ENCODE measurements around the gene TIMM22. TPM values are rescaled to one million over a fixed set of nuclear protein-coding genes. Genes with fewer than 3 reads are reported as not detected.
"Not testable (repeated sequence)": the region's sequence is repeated elsewhere in the genome, so short reads cannot be mapped to it uniquely, and the experiment has no call there.

TIMM22 gene
- total and polyA plus RNA-seq, 2 donors (not counting 1 experiment from before 2014, with no cell fraction given) = 4.1 to 9.5 TPM

- Histone ChIP-seq H3K9ac (ENCODE audit: low read length) (no peak overlapping the region), H3K36me3 (replicated peaks in 1 of 2; ENCODE audit: control extremely low read depth in 1 of 2, control insufficient read depth in 1 of 2, extremely low read depth in 1 of 2, insufficient read depth in 2 of 2, low read length in 1 of 2) (no peaks in the 10 kb centered on the region), H3K4me1 (ENCODE audit: control insufficient read depth in 2 of 2, insufficient read depth in 2 of 2, low read length in 2 of 2) (peaks cover 4% of the 10 kb centered on the region in 2 donors), H3K27me3 (replicated peaks in 1 of 4; ENCODE audit: control extremely low read depth in 1 of 4, control insufficient read depth in 3 of 4, insufficient read depth in 4 of 4, low read length in 3 of 4) (peaks cover 0 to 13% (median 5%) of the 10 kb centered on the region in 4 experiments), H4K20me1 (ENCODE audit: control insufficient read depth, insufficient read depth, low read length, poor library complexity, severe bottlenecking) (no peaks in the 10 kb centered on the region), H3K79me2 (ENCODE audit: control insufficient read depth, insufficient read depth, low read length) (no peaks in the 10 kb centered on the region), H3K27ac (ENCODE audit: low read length in 2 of 2) (no peak overlapping the region), H2AFZ (ENCODE audit: insufficient read depth, low read depth, low read length, poor library complexity, severe bottlenecking) (no peak overlapping the region), H3K4me3 (ENCODE audit: control extremely low read depth in 1 of 5, extremely low read depth in 1 of 5, insufficient read depth in 1 of 5, low read depth in 2 of 5, low read length in 4 of 5) (no peak overlapping the region), H3K4me2 (replicated peaks; ENCODE audit: low read depth, low read length, poor library complexity, severe bottlenecking) (no peak overlapping the region), H3K9me3 (ENCODE audit: control extremely low read depth in 1 of 3, control insufficient read depth in 2 of 3, insufficient read depth in 1 of 3, low read length in 2 of 3) (peaks cover 0 to 4% (median 0%) of the 10 kb centered on the region in 3 donors)
- intact Hi-C loops (cut with micrococcal nuclease) = no loop called here
- Mint-ChIP-seq H3K4me3 (no peak overlapping the region), H3K4me1 (no peaks in the 10 kb centered on the region), H3K27me3 (peaks cover 22% of the 10 kb centered on the region), H3K27ac (no peak overlapping the region), H3K9me3 (ENCODE audit: insufficient read depth) (no peaks in the 10 kb centered on the region)
- POLR2A ChIA-PET = no interaction called here
- WGBS (ENCODE audit: insufficient coverage) = 5% methylated on average over 11 of the region's 27 CpGs
- no peak for DNase-seq
- no peak for ATAC-seq (ENCODE audit: low read depth)
- TF ChIP-seq EZH2 (IDR thresholded peaks at IDR 0.05; ENCODE audit: borderline replicate concordance, insufficient read depth, low read depth, low read length, poor library complexity, severe bottlenecking) = no peak
- TF ChIP-seq CTCF (IDR thresholded peaks at IDR 0.05) = no peak
- CTCF ChIA-PET = no interaction called here
These were observed 45.4 kb upstream of the TIMM22 start for GRCh38 chr17:951325-952132.

- ATAC-seq (ENCODE audit: low read depth); H3K9ac ChIP-seq (ENCODE audit: low read length); H3K4me1 Mint-ChIP-seq; H3K4me1 ChIP-seq (ENCODE audit: control insufficient read depth in 2 of 2, insufficient read depth in 2 of 2, low read length in 2 of 2); H3K4me3 ChIP-seq (ENCODE audit: control extremely low read depth in 1 of 5, extremely low read depth in 1 of 5, insufficient read depth in 1 of 5, low read depth in 2 of 5, low read length in 4 of 5); H4K20me1 ChIP-seq (ENCODE audit: control insufficient read depth, insufficient read depth, low read length, poor library complexity, severe bottlenecking); H3K79me2 ChIP-seq (ENCODE audit: control insufficient read depth, insufficient read depth, low read length); H3K27ac Mint-ChIP-seq; H3K9me3 Mint-ChIP-seq (ENCODE audit: insufficient read depth); intact Hi-C loops (cut with micrococcal nuclease); H2AFZ ChIP-seq (ENCODE audit: insufficient read depth, low read depth, low read length, poor library complexity, severe bottlenecking); CTCF ChIA-PET; H3K27ac ChIP-seq (ENCODE audit: low read length in 2 of 2); H3K9me3 ChIP-seq (ENCODE audit: control extremely low read depth in 1 of 3, control insufficient read depth in 2 of 3, insufficient read depth in 1 of 3, low read length in 2 of 3); H3K4me2 ChIP-seq (replicated peaks; ENCODE audit: low read depth, low read length, poor library complexity, severe bottlenecking); POLR2A ChIA-PET; H3K36me3 ChIP-seq (replicated peaks in 1 of 2; ENCODE audit: control extremely low read depth in 1 of 2, control insufficient read depth in 1 of 2, extremely low read depth in 1 of 2, insufficient read depth in 2 of 2, low read length in 1 of 2); H3K4me3 Mint-ChIP-seq: not testable (repeated sequence)
- peak; percentile 26 for DNase-seq
- H3K27me3 Mint-ChIP-seq = peaks cover 22% of the 10 kb centered on the region
- peaks cover 0 to 13% (median 5%) of the 10 kb centered on the region in 4 experiments for H3K27me3 ChIP-seq (replicated peaks in 1 of 4; ENCODE audit: control extremely low read depth in 1 of 4, control insufficient read depth in 3 of 4, insufficient read depth in 4 of 4, low read length in 3 of 4)
- 99% methylated on average over 18 of the region's 18 CpGs for WGBS (ENCODE audit: insufficient coverage)
These were observed 44.3 kb upstream of the TIMM22 start for GRCh38 chr17:952592-952991.
